Kidney tubule cell (primary cell): ENCODE data around the gene CCDC184.
"Not testable (repeated sequence)": the region's sequence is repeated elsewhere in the genome, so short reads cannot be mapped to it uniquely, and the experiment has no call there.

Experiments
- DNase-seq: peaks from one replicate; pipeline ENCODE4 v3.0.0-alpha.2; 2018; ENCODE audit warnings: low spot score

Gene CCDC184

DNA sequence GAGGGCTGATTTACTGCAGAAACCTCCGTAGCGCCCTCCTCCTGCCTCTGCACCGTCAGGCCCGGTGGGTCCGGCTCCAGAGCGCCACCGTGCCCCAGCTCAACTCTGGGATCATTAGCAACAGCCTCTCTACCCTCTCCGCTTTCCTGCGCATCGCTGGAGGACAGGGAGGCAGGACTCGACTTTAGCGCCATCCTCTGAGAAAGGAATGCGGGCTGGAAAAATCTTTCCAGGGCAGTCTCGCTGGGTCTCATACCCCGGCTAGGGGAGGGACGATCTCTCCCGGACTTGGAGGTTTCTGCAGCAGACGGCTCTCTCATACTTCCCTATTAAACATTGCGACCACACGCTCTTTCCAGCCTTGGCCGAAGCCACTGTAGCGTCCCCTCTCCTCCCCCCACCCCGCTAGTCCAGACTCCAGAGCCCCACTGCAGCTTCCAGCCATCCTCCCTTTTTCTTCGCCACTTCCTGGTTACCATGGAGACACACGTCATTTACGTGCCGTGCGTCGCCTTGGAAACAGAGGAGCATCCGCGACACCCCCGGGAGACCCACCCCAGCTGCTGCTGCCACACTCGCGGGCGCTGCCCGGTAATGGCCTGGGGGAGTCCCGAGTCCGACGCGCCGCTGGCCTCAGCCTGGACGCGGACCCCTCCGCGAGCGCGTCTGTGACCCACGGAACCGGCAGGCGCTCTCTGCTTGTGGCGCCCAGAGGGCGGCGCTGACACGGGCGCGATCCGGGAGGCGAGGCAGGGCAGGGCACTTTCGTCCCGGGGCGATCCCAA is at the start of gene CCDC184:
TSS of gene CCDC184 (plus strand) at position 554 of the 785 bp plus-strand sequence. CDS start 479 bp downstream, outside the sequence.
- peak; percentile 75 for DNase-seq

- no peak for DNase-seq
Measured at GRCh38 chr12:48135027-48135426, 48.4 kb upstream of the CCDC184 start.

- no peak for DNase-seq
Measured at GRCh38 chr12:48142818-48143674, 40.4 kb upstream of the CCDC184 start.

DNA sequence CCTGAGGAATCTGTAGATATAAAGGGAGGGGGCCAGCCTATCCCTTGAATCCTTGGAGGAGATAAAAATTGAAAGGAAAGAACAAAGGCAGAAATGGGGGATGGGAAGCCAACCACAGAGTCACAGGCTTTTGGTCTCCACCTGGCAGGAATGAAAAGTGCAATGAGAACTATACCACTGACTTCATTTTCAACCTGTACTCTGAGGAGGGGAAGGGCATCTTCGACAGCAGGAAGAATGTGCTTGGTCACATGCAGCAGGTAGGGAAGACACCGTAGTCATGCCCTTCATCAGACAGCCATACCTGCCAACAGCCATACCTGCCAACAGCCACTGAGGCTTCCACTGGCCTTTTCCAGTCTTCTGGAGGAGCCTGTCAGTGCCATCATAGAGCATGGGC is 39.5 kb upstream of the CCDC184 start:
- no peak for DNase-seq

- DNase-seq, result no peak
Measured at GRCh38 chr12:48145981-48146380, 37.5 kb upstream of the CCDC184 start.

GRCh38 chr12:48151103-48151771 is 32.2 kb upstream of the CCDC184 start:
- no peak for DNase-seq

GRCh38 chr12:48155786-48156185 is 27.7 kb upstream of the CCDC184 start:
- DNase-seq, result not testable (repeated sequence)

- DNase-seq, result no peak
Measured at GRCh38 chr12:48156652-48157017, 26.8 kb upstream of the CCDC184 start.

- peak; percentile 97 for DNase-seq
Measured at GRCh38 chr12:48157018-48157888, 26.2 kb upstream of the CCDC184 start, which contains the start of gene ASB8. TSS of gene ASB8 (minus strand) at chr12:48157515. CDS start at chr12:48153496, 4,019 bp downstream.

DNA sequence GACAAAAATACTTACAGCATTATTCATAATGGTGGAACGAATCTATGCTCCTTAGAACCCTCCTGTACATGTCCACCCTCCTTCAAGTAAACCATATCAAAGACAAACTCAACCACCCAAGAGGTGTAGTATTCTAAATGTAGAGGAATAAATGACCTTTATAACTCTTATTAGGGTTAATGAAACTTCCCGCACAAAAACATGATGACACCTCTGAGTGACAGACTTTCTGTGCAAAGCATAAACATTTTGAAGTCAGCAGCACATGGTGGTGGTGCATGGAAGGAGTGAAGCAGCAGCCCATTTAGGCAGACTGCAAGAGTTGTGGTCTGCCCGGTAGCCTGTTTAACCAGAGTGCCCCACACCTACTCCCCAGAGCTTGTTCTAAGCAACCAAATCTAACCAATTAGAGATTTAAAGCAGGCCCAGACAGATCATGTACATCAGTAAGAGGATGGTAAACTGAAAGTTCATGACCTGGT is 25.5 kb upstream of the CCDC184 start:
- DNase-seq, result no peak

DNA sequence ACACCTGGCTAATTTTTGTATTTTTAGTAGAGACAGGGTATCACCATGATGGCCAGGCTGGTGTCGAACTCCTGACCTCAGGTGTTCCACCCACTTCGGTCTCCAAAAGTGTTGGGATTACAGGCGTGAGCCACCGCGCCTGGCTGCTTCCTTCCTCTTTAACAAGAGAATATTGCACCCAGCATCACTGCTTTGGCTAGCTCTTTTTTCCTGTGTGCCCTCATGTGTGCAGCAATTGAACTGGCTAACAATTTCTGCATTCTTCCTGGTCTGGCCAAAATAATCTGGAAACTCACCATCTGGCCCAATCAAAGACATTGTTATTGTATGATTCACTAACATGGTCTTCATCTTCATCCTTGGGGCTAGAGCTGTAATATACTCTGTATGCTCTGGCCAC is 23.4 kb upstream of the CCDC184 start:
- peak; percentile 19 for DNase-seq

DNA sequence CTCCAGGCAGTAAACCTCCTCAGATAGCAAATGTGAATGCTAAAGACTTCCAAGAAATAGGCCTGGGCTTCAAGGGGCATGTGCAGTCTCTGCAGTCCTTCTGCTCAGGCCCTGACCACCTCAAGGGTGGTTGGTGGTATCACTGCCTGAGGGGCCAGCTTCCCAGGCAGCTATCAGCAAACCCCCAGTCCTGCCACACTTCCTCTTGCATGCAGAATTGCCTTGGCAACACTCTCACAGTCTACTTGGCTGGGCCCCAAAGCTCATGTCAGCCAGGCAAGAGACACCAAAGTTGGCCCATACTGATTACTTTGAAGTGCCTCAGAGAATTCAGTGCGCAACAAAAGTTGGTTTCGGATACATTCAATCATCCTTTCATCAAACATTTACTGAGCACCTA is 22.6 kb upstream of the CCDC184 start:
- DNase-seq, result no peak

- no peak for DNase-seq
Measured at GRCh38 chr12:48163150-48163747, 20.2 kb upstream of the CCDC184 start.

DNA sequence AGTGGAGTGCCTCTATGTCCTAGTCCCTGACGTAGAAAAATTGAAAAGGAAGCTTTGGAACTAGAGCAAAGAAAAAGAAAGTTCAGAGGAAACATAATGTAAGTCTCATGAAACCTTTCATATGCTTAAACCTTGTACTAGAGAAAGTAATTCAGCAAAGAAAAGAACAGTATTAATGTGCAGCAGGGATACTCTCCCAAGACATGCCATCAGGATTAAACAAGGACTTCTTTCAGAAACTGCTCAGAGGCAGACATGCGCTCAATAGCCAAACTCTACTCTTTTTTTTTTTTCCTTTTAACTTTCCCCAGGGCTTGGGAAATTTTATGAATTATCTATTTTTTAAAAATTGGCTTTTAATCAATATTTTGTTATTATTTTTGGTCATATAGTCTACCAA is 19.0 kb upstream of the CCDC184 start:
- DNase-seq, result no peak

- DNase-seq, result peak; percentile 69
Measured at GRCh38 chr12:48165089-48165981, 18.1 kb upstream of the CCDC184 start.

- DNase-seq, result no peak
Measured at GRCh38 chr12:48169011-48169410, 14.4 kb upstream of the CCDC184 start.

GRCh38 chr12:48175613-48176416 is 7.6 kb upstream of the CCDC184 start:
- no peak for DNase-seq

- no peak for DNase-seq
Measured at GRCh38 chr12:48176417-48176751, 7.1 kb upstream of the CCDC184 start.

DNA sequence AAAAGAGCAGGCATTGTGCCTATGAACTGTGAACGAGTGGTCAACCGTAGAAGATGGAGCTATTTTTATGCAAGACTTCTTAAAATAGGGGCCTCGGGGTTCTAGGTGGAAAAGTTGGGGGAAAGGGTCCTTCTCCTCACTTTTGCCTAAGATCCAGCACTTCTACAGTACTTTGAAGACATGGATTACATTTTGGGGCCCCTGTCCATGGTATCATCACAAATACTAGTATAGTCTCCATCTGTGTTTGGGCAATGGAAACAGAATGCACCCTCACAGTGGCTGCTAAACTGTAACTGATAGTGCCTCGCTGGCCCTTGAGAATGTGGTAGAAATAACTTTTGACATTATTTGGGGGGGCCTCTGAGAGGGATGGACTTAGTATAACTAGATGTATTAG is 5.5 kb upstream of the CCDC184 start:
- no peak for DNase-seq
